Fibroblast of skin of back (primary cell): ENCODE measurements around the gene ADH1C. TPM values are rescaled to one million over a fixed set of nuclear protein-coding genes. Genes with fewer than 3 reads are reported as not detected.
"Not testable (repeated sequence)": the region's sequence is repeated elsewhere in the genome, so short reads cannot be mapped to it uniquely, and the experiment has no call there.

Source experiments
- DNase-seq: peaks from one replicate; pipeline ENCODE4 v3.0.0-alpha.2; 2013
- polyA plus RNA-seq, 2 experiments: library from polyadenylated mRNA; unstranded; fragments of 120-200 nt; gene quantifications; one replicate each; pipeline ENCODE4 v1.2.1, GENCODE V29; 2013; ENCODE audit not compliant: insufficient read length in 2 of 2

Gene ADH1C
- polyA plus RNA-seq (2013, experiment 1 of 2; ENCODE audit: insufficient read length): not detected
- polyA plus RNA-seq (2013, experiment 2 of 2; ENCODE audit: insufficient read length): not detected

- DNase-seq: peak; percentile 2
Measured at GRCh38 chr4:99352602-99353537, at the start of gene ADH1C. Gene ADH1C, minus strand, starts transcription at chr4:99352746. Its CDS starts 71 bp downstream, at chr4:99352675.

GRCh38 chr4:99400831-99401230 lies 48.3 kb upstream of the ADH1C start:
- no peak for DNase-seq

- DNase-seq: no peak
Measured at GRCh38 chr4:99399017-99399416, 46.5 kb upstream of the ADH1C start.

GRCh38 chr4:99395595-99396364 lies 43.2 kb upstream of the ADH1C start:
- DNase-seq: peak; percentile 81

GRCh38 chr4:99394896-99395295 lies 42.4 kb upstream of the ADH1C start:
- peak; percentile 83 for DNase-seq

DNA sequence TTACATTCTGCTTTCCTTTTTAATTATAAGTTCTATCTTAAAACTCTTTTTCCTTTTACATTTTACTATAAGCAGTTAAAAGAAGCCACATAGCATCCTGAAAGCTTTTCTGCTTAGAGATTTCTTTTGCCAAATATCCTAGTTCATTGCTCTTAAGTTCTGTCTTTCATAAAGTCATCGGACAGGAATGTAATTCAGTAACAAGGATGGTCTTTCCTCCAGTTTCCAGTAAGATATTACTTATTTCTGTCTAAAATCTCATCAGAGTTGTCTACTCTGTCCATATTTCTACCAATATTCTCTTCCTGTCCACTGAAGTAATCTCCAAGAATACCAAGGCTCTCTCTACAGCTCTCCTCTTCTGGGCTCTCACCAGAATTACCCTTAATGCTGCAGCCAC lies 37.5 kb upstream of the ADH1C start:
- DNase-seq: peak; percentile 49

- peak; percentile 20 for DNase-seq
Measured at GRCh38 chr4:99389606-99390005, 37.1 kb upstream of the ADH1C start.

DNA sequence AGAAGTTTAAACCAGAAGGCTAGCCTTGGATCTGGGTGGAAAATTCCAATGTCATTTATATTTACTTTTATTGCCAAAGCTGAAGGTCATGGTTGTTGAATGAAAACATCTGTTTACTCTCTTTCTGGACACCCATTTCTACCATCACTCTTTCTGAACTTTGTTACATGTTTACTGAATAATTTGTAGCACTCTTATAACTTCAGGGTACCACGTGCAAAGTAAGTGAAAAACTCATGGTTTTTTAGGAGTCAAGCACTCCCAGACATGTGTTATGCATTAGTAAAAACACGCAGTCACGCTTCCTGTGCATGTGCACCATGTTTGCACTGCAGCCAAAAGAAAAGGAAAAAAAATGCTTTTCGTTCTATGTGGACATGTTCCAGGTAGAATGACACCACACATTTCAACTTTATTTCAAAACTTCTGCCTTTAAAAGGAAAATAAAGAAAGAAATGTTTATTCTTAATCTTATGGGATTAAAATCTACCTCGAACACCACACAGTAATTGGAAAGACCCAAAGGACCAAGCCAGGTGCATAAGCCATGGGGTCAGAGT lies 31.4 kb upstream of the ADH1C start:
- DNase-seq: peak; percentile 84

DNA sequence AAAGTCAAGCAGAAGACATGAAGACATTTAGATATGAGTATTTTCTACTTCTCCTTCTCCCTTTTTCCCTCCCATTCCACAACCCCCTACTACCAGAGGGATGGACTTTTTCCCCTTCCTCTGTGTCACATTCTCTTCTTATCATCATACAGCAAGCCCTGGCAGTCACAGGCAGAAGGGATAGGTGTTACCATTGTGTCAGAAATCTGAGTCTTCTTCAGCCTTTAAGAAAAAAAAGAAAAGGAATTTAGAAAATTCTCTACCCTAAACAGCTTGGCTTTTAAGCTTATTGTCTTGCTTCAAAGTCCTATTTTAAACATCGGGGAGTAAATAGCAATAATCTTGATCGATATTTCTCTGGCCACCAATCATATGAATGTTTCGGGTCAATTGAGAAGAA lies 30.9 kb upstream of the ADH1C start:
- DNase-seq: no peak

GRCh38 chr4:99382745-99383360 lies 30.3 kb upstream of the ADH1C start:
- peak; percentile 25 for DNase-seq

- no peak for DNase-seq
Measured at GRCh38 chr4:99381588-99382175, 29.1 kb upstream of the ADH1C start.

DNA sequence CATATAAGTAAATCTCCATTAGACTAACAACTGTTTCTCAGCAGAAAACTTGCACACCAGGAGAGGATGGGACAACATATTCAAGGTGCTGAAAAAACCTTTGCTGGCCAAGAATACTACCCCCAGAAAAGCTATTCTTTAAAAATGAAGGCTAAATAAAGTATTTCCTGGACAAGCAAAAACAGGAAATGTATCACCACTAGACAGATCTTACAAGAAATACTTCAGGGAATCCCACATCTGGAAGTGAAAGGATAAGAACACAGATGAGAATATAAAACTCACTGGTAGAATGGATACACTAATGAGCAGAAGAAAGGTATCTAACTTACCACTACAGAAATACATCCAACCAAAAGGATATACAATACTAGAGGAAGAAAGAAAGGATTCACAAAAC lies 27.0 kb upstream of the ADH1C start:
- DNase-seq: peak; percentile 31

- no peak for DNase-seq
Measured at GRCh38 chr4:99378876-99379275, 26.3 kb upstream of the ADH1C start.

DNA sequence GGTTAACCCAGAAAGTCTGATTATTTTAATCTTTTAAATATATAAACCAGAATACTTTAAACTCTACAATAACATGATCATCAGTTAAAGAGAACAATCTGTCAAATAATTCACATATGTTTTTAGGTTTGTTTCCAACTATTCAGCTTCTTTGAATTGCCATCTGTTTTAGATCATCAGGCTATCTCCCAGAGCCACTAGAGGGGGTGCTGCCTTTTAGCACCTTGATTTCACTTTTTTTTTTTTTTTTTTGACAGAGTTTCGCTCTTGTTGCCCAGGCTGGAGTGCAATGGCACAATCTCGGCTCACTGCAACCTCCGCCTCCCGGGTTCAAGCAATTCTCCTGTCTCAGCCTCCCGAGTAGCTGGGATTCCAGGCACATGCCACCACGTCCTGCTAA lies 24.8 kb upstream of the ADH1C start:
- DNase-seq: peak; percentile 45

DNA sequence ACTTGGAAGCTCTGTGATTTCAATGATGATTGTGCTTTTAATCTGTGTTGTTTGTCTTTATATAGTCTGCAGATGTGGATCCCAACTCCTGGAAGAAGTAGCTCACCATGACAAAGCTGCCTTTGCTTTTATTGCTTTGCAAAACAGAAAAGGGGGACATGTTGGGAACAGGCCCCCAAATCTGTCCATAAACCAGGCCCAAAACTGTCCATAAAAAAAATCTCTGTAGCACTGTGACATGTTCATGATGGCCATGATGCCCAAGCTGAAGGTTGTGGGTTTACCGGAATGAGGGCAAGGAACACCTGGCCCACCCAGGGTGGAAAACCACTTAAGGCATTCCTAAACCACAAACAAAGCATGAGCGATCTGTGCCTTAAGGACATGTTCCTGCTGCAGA lies 19.9 kb upstream of the ADH1C start:
- not testable (repeated sequence) for DNase-seq

DNA sequence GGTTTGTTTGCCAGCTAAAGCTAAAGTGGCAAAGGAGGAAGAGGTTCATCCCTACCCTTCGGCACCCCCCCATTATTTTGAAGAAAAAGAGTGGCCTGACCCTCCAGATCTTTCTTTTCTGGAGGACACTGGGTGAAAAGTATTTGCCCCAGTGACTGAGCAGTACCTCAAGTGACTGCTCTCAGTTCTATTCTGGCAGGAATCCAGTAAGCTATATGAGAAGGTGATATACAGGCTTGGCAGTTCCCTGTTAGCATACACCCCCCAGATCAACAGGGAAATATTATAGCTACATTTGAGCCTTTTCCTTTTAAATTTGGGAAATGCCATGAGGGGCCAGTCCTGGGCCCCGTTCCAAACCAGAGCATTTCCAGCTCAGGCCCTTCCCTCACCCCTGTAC lies 15.3 kb upstream of the ADH1C start:
- not testable (repeated sequence) for DNase-seq

DNA sequence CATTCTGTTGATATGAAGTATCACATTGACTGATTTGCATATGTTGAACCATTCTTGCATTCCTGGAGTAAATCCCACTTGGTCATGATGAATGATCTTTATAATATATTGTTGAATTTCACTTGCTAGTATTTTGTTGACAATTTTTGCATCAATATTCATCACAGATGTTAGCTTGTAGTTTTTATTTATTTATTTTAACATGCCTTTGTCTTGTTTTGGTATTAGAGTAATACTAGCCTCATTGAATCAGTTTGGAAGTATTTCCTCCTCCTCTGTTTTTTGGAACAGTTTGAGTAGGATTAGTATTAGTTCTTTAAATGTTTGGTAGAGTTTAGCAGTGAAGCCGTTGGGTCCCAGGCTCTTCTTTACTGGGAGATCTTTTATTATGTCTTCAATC lies 13.9 kb upstream of the ADH1C start:
- DNase-seq: no peak

DNA sequence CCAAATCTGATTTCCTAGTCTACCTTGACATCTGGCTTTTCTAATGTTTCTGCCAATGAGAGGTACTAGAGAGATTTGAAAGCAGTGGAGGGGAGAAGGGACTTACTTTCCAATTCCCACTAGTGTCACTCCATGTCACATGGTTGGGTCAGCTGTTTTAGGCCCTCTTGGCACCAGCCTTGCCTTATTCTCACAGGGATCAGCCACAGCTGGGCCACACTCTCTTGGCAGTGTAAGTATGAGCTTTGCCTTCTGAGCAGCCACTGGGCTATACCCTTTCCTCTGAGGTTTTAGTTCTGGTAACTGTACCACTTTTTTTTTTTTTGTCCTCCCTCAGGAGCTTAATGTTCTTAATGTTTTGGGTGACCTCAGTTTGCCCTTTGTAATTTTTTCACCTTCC lies 10.2 kb upstream of the ADH1C start:
- DNase-seq: no peak

- no peak for DNase-seq
Measured at GRCh38 chr4:99361899-99362275, 9.3 kb upstream of the ADH1C start.

DNA sequence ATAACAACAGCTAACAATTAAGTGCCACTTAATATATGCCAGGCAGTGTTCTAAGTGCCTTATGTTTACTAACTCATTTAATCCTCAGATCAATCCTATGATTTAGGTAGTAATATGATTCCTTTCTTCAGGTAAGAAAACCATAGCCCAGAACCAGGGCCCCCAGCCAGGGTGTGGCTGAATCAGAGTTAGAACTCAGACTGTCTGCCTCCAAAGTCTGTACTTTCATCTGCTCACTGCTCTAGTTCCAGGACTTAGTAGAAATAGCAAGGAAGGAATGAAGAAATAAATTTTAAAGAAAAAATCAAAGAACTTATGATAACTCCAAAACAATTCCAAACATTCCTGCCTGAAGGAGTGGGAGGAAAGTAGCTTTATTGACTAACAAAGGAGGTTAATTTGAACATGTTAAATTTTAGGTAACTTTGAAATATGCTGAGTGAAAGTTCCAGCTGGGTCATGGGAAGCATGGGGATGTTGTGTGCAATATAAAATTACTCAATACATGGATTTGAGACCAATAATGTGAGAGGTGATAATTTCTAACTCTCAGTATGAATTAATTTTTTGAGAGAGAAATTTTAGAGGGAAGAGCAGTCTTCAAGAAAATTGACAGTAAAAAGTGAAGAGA lies 8.8 kb upstream of the ADH1C start:
- no peak for DNase-seq

GRCh38 chr4:99359480-99360204 lies 7.1 kb upstream of the ADH1C start:
- DNase-seq: no peak
